GM21381 (cell line): Measurements from ENCODE around the gene PCDHB6.
"Not testable (repeated sequence)": the region's sequence is repeated elsewhere in the genome, so short reads cannot be mapped to it uniquely, and the experiment has no call there.

ENCODE experiments used
- ATAC-seq: cut with Tn5 transposase; IDR thresholded peaks from one replicate; pipeline ENCODE4 v1.9.1; 2021; ENCODE audit warnings: mild to moderate bottlenecking, moderate library complexity; ENCODE audit not compliant: unreplicated experiment

Gene PCDHB6

DNA sequence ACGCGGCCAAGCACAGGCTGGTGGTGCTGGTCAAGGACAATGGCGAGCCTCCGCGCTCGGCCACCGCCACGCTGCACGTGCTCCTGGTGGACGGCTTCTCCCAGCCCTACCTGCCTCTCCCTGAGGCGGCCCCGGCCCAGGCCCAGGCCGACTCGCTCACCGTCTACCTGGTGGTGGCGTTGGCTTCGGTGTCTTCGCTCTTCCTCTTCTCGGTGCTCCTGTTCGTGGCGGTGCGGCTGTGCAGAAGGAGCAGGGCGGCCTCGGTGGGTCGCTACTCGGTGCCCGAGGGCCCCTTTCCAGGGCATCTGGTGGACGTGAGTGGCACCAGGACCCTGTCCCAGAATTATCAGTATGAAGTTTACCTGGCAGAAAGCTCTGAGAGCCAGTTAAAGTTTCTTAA is 8.0 kb downstream of the PCDHB6 start:
- ATAC-seq: not testable (repeated sequence)

DNA sequence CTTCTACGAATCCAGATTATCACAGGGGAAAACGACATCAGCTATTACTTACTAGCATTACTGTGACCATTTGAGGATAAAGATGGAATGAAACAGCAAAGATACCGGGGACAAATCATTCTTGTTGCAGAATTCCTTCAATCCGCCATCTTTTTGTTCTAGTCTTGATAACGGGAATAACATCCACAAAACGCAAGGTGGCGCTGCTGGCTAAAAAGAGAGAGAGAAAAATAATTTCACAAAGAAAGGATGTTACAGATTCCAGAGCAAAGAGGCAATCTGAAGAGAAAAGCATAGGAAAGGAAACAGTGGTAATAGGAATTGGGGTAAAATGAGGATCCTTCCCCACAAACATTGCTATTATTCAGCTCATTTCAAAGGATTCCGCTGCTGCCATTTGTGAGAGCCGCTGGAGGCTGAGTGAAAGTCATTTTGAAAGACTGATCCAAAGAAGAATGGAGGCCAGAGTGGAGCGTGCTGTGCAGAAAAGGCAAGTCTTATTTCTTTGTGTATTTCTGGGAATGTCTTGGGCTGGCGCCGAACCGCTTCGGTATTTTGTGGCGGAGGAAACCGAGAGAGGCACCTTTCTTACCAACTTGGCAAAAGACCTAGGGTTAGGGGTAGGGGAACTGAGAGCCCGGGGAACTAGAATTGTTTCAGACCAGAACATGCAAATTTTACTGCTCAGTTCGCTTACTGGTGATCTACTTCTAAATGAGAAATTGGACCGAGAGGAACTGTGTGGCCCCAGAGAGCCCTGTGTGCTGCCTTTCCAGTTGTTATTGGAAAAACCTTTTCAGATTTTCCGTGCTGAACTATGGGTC is 22.7 kb downstream of the PCDHB6 start, which contains the start of gene PCDHB7:
PCDHB7 (plus strand) TSS at position 264 of the 824 bp plus-strand sequence; CDS start at position 456, 192 bp downstream.
- no peak for ATAC-seq

- ATAC-seq: not testable (repeated sequence)
Observed at GRCh38 chr5:141174291-141175104, 24.6 kb downstream of the PCDHB6 start.

- no peak for ATAC-seq
Observed at GRCh38 chr5:141175933-141176332, 26.1 kb downstream of the PCDHB6 start.

DNA sequence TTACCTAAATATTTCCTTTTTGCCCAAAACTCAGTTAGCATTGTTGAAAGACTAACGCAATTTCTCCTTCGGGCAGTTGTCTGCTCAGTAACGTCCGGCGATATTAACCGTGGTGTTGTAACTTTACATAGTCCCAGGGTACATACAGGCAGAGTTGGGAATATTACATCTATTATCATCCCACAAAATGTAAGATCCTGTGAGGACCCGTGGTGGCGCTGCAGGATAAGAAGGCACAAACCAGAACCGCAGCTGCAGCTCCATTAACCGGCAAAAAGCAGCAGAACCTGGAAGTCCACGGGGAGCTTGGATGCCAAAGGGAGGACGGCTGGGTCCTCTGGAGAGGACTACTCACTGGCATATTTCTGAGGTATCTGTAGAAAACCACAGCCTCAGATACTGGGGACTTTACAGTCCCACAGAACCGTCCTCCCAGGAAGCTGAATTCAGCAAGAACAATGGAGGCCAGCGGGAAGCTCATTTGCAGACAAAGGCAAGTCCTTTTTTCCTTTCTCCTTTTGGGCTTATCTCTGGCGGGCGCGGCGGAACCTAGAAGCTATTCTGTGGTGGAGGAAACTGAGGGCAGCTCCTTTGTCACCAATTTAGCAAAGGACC is 27.8 kb downstream of the PCDHB6 start, which contains the start of gene PCDHB8:
PCDHB8 (plus strand) TSS at position 214 of the 615 bp plus-strand sequence; CDS start at position 459, 245 bp downstream.
- ATAC-seq: not testable (repeated sequence)

DNA sequence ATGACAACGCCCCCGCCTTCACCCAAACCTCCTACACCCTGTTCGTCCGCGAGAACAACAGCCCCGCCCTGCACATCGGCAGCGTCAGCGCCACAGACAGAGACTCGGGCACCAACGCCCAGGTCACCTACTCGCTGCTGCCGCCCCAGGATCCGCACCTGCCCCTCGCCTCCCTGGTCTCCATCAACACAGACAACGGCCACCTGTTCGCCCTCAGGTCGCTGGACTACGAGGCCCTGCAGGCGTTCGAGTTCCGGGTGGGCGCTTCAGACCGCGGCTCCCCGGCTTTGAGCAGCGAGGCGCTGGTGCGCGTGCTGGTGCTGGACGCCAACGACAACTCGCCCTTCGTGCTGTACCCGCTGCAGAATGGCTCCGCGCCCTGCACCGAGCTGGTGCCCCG is 29.5 kb downstream of the PCDHB6 start:
- ATAC-seq: not testable (repeated sequence)

DNA sequence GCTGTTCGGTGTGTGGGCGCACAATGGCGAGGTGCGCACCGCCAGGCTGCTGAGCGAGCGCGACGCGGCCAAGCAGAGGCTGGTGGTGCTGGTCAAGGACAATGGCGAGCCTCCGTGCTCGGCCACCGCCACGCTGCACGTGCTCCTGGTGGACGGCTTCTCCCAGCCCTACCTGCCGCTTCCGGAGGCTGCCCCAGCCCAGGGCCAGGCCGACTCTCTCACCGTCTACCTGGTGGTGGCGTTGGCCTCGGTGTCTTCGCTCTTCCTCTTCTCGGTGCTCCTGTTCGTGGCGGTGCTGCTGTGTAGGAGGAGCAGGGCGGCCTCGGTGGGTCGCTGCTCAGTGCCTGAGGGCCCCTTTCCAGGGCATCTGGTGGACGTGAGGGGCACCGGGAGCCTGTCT is 30.0 kb downstream of the PCDHB6 start:
- ATAC-seq: not testable (repeated sequence)

- no peak for ATAC-seq
Observed at GRCh38 chr5:141180313-141180712, 30.5 kb downstream of the PCDHB6 start.

DNA sequence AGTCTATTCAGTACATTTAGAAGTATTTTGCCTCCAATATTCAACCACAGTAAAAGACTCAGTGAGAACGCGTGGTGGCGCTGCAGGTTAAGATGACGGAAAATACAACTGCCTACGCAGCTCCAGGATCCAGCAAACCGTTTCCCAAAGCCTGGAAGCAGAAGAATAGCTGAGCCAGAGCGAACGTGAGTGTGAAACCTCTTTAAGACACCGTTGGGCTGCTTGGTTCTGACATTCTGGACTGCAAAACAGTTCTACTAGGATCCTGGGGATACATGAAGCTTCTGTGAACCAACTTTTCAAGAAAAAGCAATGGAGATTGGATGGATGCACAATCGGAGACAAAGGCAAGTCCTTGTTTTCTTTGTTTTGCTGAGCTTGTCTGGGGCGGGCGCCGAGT is 32.4 kb downstream of the PCDHB6 start, which contains the start of gene PCDHB16:
PCDHB16 (plus strand) TSS at position 140 of the 400 bp plus-strand sequence; CDS start at position 313, 173 bp downstream.
- no peak for ATAC-seq

GRCh38 chr5:141184117-141184855 is 34.4 kb downstream of the PCDHB6 start:
- ATAC-seq: not testable (repeated sequence)

DNA sequence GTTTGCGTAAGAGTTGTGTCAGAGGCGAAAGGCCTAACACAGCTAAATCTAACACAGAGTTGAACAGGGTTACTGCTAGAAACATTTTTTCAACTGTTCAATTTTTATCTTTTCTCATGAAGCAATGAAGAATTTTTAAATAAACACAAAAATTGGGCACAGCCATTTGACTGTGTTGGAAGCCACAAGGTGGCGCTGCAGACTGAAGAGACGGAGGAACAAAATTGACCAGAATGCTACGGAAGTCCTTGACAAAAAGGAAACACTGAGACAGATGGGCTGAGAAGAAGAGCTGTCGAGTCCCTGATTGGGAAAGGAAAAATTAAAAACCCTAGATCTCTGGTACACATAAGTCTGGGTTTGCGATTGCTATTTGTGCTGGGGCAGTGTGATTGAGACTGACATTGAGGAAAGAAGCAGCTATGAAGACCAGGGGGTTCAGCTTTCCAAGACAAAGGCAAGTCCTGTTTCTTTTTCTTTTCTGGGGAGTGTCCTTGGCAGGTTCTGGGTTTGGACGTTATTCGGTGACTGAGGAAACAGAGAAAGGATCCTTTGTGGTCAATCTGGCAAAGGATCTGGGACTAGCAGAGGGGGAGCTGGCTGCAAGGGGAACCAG is 37.1 kb downstream of the PCDHB6 start, which contains the start of gene PCDHB9:
PCDHB9 (plus strand) TSS at position 265 of the 616 bp plus-strand sequence; CDS start at position 423, 158 bp downstream.
- no peak for ATAC-seq

GRCh38 chr5:141188682-141189081 is 38.8 kb downstream of the PCDHB6 start:
- ATAC-seq: not testable (repeated sequence)

- not testable (repeated sequence) for ATAC-seq
Observed at GRCh38 chr5:141189131-141189530, 39.3 kb downstream of the PCDHB6 start.

GRCh38 chr5:141192110-141192725 is 42.4 kb downstream of the PCDHB6 start, which contains the start of gene PCDHB10:
Gene PCDHB10, plus strand, starts transcription at chr5:141192353. Its CDS starts 200 bp downstream, at chr5:141192553.
- no peak for ATAC-seq

- not testable (repeated sequence) for ATAC-seq
Observed at GRCh38 chr5:141194332-141194731, 44.5 kb downstream of the PCDHB6 start.

DNA sequence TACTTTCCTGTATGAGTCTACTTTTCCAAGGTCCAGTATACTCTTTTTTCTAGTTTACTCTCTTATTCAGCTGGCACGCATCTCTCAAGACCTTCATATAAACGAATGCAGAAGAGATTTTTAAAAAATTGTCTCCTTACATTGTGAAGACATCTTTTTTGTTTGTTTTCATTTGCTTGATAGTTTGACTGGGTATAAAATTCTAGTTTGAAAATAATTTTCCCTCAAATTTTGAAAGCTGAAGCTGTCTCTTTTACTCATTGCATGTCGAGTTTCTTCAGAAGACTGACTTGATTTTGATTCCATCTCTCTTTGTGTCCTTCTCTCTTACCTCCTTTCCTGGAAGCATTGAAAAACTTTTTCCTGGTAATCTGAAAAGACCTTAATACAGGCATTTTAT is 46.5 kb downstream of the PCDHB6 start:
- no peak for ATAC-seq

GRCh38 chr5:141199359-141200235 is 49.7 kb downstream of the PCDHB6 start, which contains the start of gene PCDHB11:
Gene PCDHB11, plus strand, starts transcription at chr5:141199627. Its CDS starts 148 bp downstream, at chr5:141199775.
- no peak for ATAC-seq

GRCh38 chr5:141201126-141201525 is 51.3 kb downstream of the PCDHB6 start:
- not testable (repeated sequence) for ATAC-seq
